ENCODE data around the gene STARD13.

DNA sequence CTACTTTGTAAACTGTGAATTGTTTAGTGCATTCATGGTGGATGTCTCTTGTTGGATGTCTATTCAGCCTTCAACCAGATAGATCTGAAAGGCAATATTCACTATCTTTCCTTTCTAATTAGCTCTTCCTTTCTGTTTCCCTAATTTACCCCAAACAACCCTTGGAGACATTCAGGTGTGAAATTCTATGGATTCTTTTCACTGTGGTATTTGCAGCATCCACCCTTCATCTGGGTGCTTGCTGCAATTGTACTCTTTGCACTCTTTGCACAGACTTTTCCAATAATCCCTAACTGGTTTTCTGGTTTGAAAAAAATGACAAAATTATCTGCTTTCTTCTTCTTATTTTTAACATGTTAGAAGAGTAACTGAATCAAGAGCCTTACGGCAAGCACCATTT, 212.8 kb downstream of the STARD13 start:
- no peak for TF ChIP-seq CTCF (IDR thresholded peaks at IDR 0.05; ENCODE audit: low read length)
- TF ChIP-seq EZH2phosphoT487 (IDR thresholded peaks at IDR 0.05; ENCODE audit: low read length): no peak

Measured in MM.1S (cell line).